NCI-H526 treated with DMSO at 0.1 percent for 48 hours (cell line): ENCODE data around the gene RPRD2.
"Not testable (repeated sequence)": the region's sequence is repeated elsewhere in the genome, so short reads cannot be mapped to it uniquely, and the experiment has no call there.

Experiments used
- DNase-seq: peaks from one replicate; lab custom pipeline; 2025; lab: John Stamatoyannopoulos, UW

Gene RPRD2

GRCh38 chr1:150389650-150390049 lies 25.7 kb downstream of the RPRD2 start:
- DNase-seq: no peak

GRCh38 chr1:150392627-150393026 lies 28.7 kb downstream of the RPRD2 start:
- no peak for DNase-seq

- not testable (repeated sequence) for DNase-seq
Observed at GRCh38 chr1:150395115-150395514, 31.2 kb downstream of the RPRD2 start.

GRCh38 chr1:150397392-150398032 lies 33.6 kb downstream of the RPRD2 start:
- no peak for DNase-seq

- DNase-seq: no peak
Observed at GRCh38 chr1:150404465-150404864, 40.5 kb downstream of the RPRD2 start.

GRCh38 chr1:150405660-150406059 lies 41.7 kb downstream of the RPRD2 start:
- no peak for DNase-seq

GRCh38 chr1:150406483-150406882 lies 42.5 kb downstream of the RPRD2 start:
- no peak for DNase-seq

GRCh38 chr1:150407330-150407729 lies 43.4 kb downstream of the RPRD2 start:
- no peak for DNase-seq

GRCh38 chr1:150408800-150409199 lies 44.9 kb downstream of the RPRD2 start:
- no peak for DNase-seq

GRCh38 chr1:150409504-150410362 lies 45.8 kb downstream of the RPRD2 start:
- no peak for DNase-seq

GRCh38 chr1:150410582-150411101 lies 46.7 kb downstream of the RPRD2 start:
- DNase-seq: no peak

- no peak for DNase-seq
Observed at GRCh38 chr1:150414592-150414991, 50.6 kb downstream of the RPRD2 start.

- DNase-seq: no peak
Observed at GRCh38 chr1:150415800-150416199, 51.9 kb downstream of the RPRD2 start.

- no peak for DNase-seq
Observed at GRCh38 chr1:150420560-150421265, 56.8 kb downstream of the RPRD2 start.

- DNase-seq: no peak
Observed at GRCh38 chr1:150422541-150422940, 58.6 kb downstream of the RPRD2 start.

GRCh38 chr1:150429805-150430204 lies 65.9 kb downstream of the RPRD2 start:
- DNase-seq: no peak

- DNase-seq: no peak
Observed at GRCh38 chr1:150441121-150441520, 77.2 kb downstream of the RPRD2 start.

- no peak for DNase-seq
Observed at GRCh38 chr1:150444232-150444631, 80.3 kb downstream of the RPRD2 start.

- DNase-seq: no peak
Observed at GRCh38 chr1:150456146-150456647, 92.2 kb downstream of the RPRD2 start.

GRCh38 chr1:150464422-150464826 lies 100.5 kb downstream of the RPRD2 start:
- DNase-seq: peak; percentile 84

GRCh38 chr1:150466964-150467363 lies 103.0 kb downstream of the RPRD2 start:
- DNase-seq: no peak

GRCh38 chr1:150469291-150469690 lies 105.3 kb downstream of the RPRD2 start:
- DNase-seq: no peak
